ENCODE measurements around the gene MAFG.

Gene MAFG

GRCh38 chr17:81884520-81884919 lies 43.0 kb downstream of the MAFG start:
- Histone ChIP-seq H3K56ac (ENCODE audit: low read length) (no peak overlapping the region), H3K36me3 (ENCODE audit: control insufficient read depth, insufficient read depth, low read length) (peaks cover 27% of the 10 kb centered on the region), H4K5ac (ENCODE audit: low read length) (no peak overlapping the region), H3K4me1 (ENCODE audit: control insufficient read depth, low read depth, low read length) (no peaks in the 10 kb centered on the region), H3K4me3 (ENCODE audit: low read length) (no peak overlapping the region), H2AK5ac (ENCODE audit: low read length) (no peak overlapping the region), H3K23ac (ENCODE audit: low read length) (no peak overlapping the region), H4K8ac (ENCODE audit: low read depth, low read length) (no peak overlapping the region), H3K4me2 (ENCODE audit: low read length) (no peak overlapping the region), H3K4ac (ENCODE audit: low read depth, low read length) (no peak overlapping the region), H3K79me2 (ENCODE audit: control insufficient read depth, insufficient read depth, low read length) (peaks cover 24% of the 10 kb centered on the region), H2BK5ac (ENCODE audit: low read length) (no peak overlapping the region), H3K18ac (ENCODE audit: low read length) (no peak overlapping the region), H3K79me1 (ENCODE audit: low read length) (peaks cover 24% of the 10 kb centered on the region), H3K27ac (ENCODE audit: low read depth, low read length) (no peak overlapping the region), H3K9ac (ENCODE audit: low read length) (no peak overlapping the region), H3K27me3 (ENCODE audit: insufficient read depth, low read length, poor library complexity) (no peaks in the 10 kb centered on the region), H2BK15ac (replicated peaks; ENCODE audit: low read depth) (no peak overlapping the region), H2BK120ac (ENCODE audit: low read depth, low read length) (no peak overlapping the region)
- WGBS (ENCODE audit: extremely low coverage, insufficient coverage, low lambda C conversion rate) = no CpG with 5 or more reads among the region's 11 CpGs
- DNase-seq = no peak

GRCh38 chr17:81879121-81879520 lies 48.4 kb downstream of the MAFG start:
- H2BK5ac ChIP-seq (ENCODE audit: low read length) = no peak overlapping the region
- no peak overlapping the region for H3K27ac ChIP-seq (ENCODE audit: low read depth, low read length)
- H3K36me3 ChIP-seq (ENCODE audit: control insufficient read depth, insufficient read depth, low read length) = peaks cover 1% of the 10 kb centered on the region
- H2AK5ac ChIP-seq (ENCODE audit: low read length) = no peak overlapping the region
- no peaks in the 10 kb centered on the region for H3K27me3 ChIP-seq (ENCODE audit: insufficient read depth, low read length, poor library complexity)
- H2BK15ac ChIP-seq (replicated peaks; ENCODE audit: low read depth) = no peak overlapping the region
- H3K79me1 ChIP-seq (ENCODE audit: low read length) = no peaks in the 10 kb centered on the region
- WGBS (ENCODE audit: extremely low coverage, insufficient coverage, low lambda C conversion rate) = no CpG with 5 or more reads among the region's 5 CpGs
- no peak overlapping the region for H4K5ac ChIP-seq (ENCODE audit: low read length)
- no peak overlapping the region for H3K9ac ChIP-seq (ENCODE audit: low read length)
- H2BK120ac ChIP-seq (ENCODE audit: low read depth, low read length) = no peak overlapping the region
- no peak overlapping the region for H4K8ac ChIP-seq (ENCODE audit: low read depth, low read length)
- no peak overlapping the region for H3K4me3 ChIP-seq (ENCODE audit: low read length)
- no peak overlapping the region for H3K56ac ChIP-seq (ENCODE audit: low read length)
- no peaks in the 10 kb centered on the region for H3K4me1 ChIP-seq (ENCODE audit: control insufficient read depth, low read depth, low read length)
- no peak overlapping the region for H3K4ac ChIP-seq (ENCODE audit: low read depth, low read length)
- H3K23ac ChIP-seq (ENCODE audit: low read length) = no peak overlapping the region
- no peak overlapping the region for H3K4me2 ChIP-seq (ENCODE audit: low read length)
- no peaks in the 10 kb centered on the region for H3K79me2 ChIP-seq (ENCODE audit: control insufficient read depth, insufficient read depth, low read length)
- no peak overlapping the region for H3K18ac ChIP-seq (ENCODE audit: low read length)
- no peak for DNase-seq

GRCh38 chr17:81878294-81878693 lies 49.2 kb downstream of the MAFG start:
- Histone ChIP-seq H2BK120ac (ENCODE audit: low read depth, low read length) (no peak overlapping the region), H4K8ac (ENCODE audit: low read depth, low read length) (no peak overlapping the region), H3K27ac (ENCODE audit: low read depth, low read length) (no peak overlapping the region), H3K56ac (ENCODE audit: low read length) (no peak overlapping the region), H3K4me1 (ENCODE audit: control insufficient read depth, low read depth, low read length) (no peaks in the 10 kb centered on the region), H3K4me3 (ENCODE audit: low read length) (no peak overlapping the region), H3K36me3 (ENCODE audit: control insufficient read depth, insufficient read depth, low read length) (no peaks in the 10 kb centered on the region), H3K27me3 (ENCODE audit: insufficient read depth, low read length, poor library complexity) (no peaks in the 10 kb centered on the region), H4K5ac (ENCODE audit: low read length) (no peak overlapping the region), H2BK5ac (ENCODE audit: low read length) (no peak overlapping the region), H2BK15ac (replicated peaks; ENCODE audit: low read depth) (no peak overlapping the region), H3K4ac (ENCODE audit: low read depth, low read length) (no peak overlapping the region), H3K9ac (ENCODE audit: low read length) (no peak overlapping the region), H3K4me2 (ENCODE audit: low read length) (no peak overlapping the region), H3K18ac (ENCODE audit: low read length) (no peak overlapping the region), H2AK5ac (ENCODE audit: low read length) (no peak overlapping the region), H3K23ac (ENCODE audit: low read length) (no peak overlapping the region), H3K79me2 (ENCODE audit: control insufficient read depth, insufficient read depth, low read length) (no peaks in the 10 kb centered on the region), H3K79me1 (ENCODE audit: low read length) (no peaks in the 10 kb centered on the region)
- DNase-seq = no peak
- no CpG with 5 or more reads among the region's 3 CpGs for WGBS (ENCODE audit: extremely low coverage, insufficient coverage, low lambda C conversion rate)

- H3K18ac ChIP-seq (ENCODE audit: low read length) = no peak overlapping the region
- no peaks in the 10 kb centered on the region for H3K4me1 ChIP-seq (ENCODE audit: control insufficient read depth, low read depth, low read length)
- H3K79me2 ChIP-seq (ENCODE audit: control insufficient read depth, insufficient read depth, low read length) = no peaks in the 10 kb centered on the region
- H2BK5ac ChIP-seq (ENCODE audit: low read length) = no peak overlapping the region
- no CpG with 5 or more reads among the region's 5 CpGs for WGBS (ENCODE audit: extremely low coverage, insufficient coverage, low lambda C conversion rate)
- H3K56ac ChIP-seq (ENCODE audit: low read length) = no peak overlapping the region
- H2BK120ac ChIP-seq (ENCODE audit: low read depth, low read length) = no peak overlapping the region
- H4K5ac ChIP-seq (ENCODE audit: low read length) = no peak overlapping the region
- no peaks in the 10 kb centered on the region for H3K79me1 ChIP-seq (ENCODE audit: low read length)
- DNase-seq = no peak
- no peak overlapping the region for H3K4me2 ChIP-seq (ENCODE audit: low read length)
- no peak overlapping the region for H2AK5ac ChIP-seq (ENCODE audit: low read length)
- H3K4me3 ChIP-seq (ENCODE audit: low read length) = no peak overlapping the region
- H3K9ac ChIP-seq (ENCODE audit: low read length) = no peak overlapping the region
- no peaks in the 10 kb centered on the region for H3K36me3 ChIP-seq (ENCODE audit: control insufficient read depth, insufficient read depth, low read length)
- H2BK15ac ChIP-seq (replicated peaks; ENCODE audit: low read depth) = no peak overlapping the region
- no peak overlapping the region for H3K23ac ChIP-seq (ENCODE audit: low read length)
- no peak overlapping the region for H3K27ac ChIP-seq (ENCODE audit: low read depth, low read length)
- H3K4ac ChIP-seq (ENCODE audit: low read depth, low read length) = no peak overlapping the region
- H4K8ac ChIP-seq (ENCODE audit: low read depth, low read length) = no peak overlapping the region
- no peaks in the 10 kb centered on the region for H3K27me3 ChIP-seq (ENCODE audit: insufficient read depth, low read length, poor library complexity)
These were observed 50.0 kb downstream of the MAFG start for GRCh38 chr17:81877569-81877968.

- peak overlapping the region; percentile 96 for H3K18ac ChIP-seq (ENCODE audit: low read length)
- peaks cover 2% of the 10 kb centered on the region for H3K36me3 ChIP-seq (ENCODE audit: control insufficient read depth, insufficient read depth, low read length)
- peak overlapping the region; percentile 94 for H3K27ac ChIP-seq (ENCODE audit: low read depth, low read length)
- H2BK120ac ChIP-seq (ENCODE audit: low read depth, low read length) = peak overlapping the region; percentile 7
- peak overlapping the region; percentile 92 for H3K4me2 ChIP-seq (ENCODE audit: low read length)
- peaks cover 5% of the 10 kb centered on the region for H3K79me1 ChIP-seq (ENCODE audit: low read length)
- no peak overlapping the region for H2BK15ac ChIP-seq (replicated peaks; ENCODE audit: low read depth)
- H3K4me3 ChIP-seq (ENCODE audit: low read length) = peak overlapping the region; percentile 89
- no peaks in the 10 kb centered on the region for H3K27me3 ChIP-seq (ENCODE audit: insufficient read depth, low read length, poor library complexity)
- peak overlapping the region; percentile 95 for H3K9ac ChIP-seq (ENCODE audit: low read length)
- no peak overlapping the region for H4K5ac ChIP-seq (ENCODE audit: low read length)
- H2BK5ac ChIP-seq (ENCODE audit: low read length) = peak overlapping the region; percentile 89
- WGBS (ENCODE audit: extremely low coverage, insufficient coverage, low lambda C conversion rate) = no CpG with 5 or more reads among the region's 86 CpGs
- H3K79me2 ChIP-seq (ENCODE audit: control insufficient read depth, insufficient read depth, low read length) = peaks cover 8% of the 10 kb centered on the region
- peak overlapping the region; percentile 100 for H3K4ac ChIP-seq (ENCODE audit: low read depth, low read length)
- peak overlapping the region; percentile 93 for H2AK5ac ChIP-seq (ENCODE audit: low read length)
- H3K4me1 ChIP-seq (ENCODE audit: control insufficient read depth, low read depth, low read length) = no peaks in the 10 kb centered on the region
- H3K23ac ChIP-seq (ENCODE audit: low read length) = peak overlapping the region; percentile 100
- no peak overlapping the region for H4K8ac ChIP-seq (ENCODE audit: low read depth, low read length)
- peak overlapping the region; percentile 98 for H3K56ac ChIP-seq (ENCODE audit: low read length)
- DNase-seq = peak; percentile 87
These were observed 55.9 kb downstream of the MAFG start for GRCh38 chr17:81871387-81872230.

All from mesendoderm (in vitro differentiated cells).